COR-L47 (cell line): ENCODE measurements around the gene NHSL1.

Source experiments
- DNase-seq: peaks from one replicate; lab custom pipeline; 2025; lab: John Stamatoyannopoulos, UW

The NHSL1 gene

DNA sequence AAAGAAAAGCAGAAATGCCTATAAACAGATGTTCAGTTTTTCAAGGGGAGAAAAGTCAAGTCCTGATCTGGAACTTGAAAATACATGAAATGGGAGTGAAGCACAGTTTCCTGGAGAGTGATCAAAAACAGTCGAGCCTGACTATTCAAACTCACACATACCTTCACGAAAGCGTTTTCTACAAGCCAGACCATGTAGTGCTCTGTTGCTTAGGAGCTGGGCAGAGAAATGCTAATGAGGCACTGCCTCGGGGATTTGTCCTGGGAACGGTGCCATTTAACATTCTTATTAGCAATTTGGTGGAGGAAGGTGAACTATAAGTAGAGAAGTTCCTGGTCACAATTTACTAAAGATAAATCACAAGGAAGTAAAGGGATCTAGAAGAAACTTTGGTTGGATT is 5.9 kb downstream of the NHSL1 start:
- DNase-seq: no peak

DNA sequence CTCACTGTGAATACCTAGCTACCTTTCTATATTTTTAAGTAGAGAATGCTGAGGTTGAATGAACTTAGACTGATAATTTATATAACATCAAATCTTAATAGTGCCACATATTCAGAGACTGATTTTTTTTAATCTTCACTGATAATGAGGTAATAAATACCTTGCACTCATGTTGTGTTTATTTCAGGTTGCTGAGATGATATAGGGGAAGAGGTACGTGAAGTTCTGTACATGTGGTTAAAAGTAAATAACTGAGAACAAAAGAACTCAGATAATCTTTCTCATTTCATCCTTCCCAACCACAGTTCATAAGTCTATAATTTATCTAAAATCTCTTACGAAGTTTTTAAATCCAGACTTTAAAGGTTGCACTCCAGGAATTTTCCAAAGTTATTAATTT is 6.4 kb downstream of the NHSL1 start:
- no peak for DNase-seq

DNA sequence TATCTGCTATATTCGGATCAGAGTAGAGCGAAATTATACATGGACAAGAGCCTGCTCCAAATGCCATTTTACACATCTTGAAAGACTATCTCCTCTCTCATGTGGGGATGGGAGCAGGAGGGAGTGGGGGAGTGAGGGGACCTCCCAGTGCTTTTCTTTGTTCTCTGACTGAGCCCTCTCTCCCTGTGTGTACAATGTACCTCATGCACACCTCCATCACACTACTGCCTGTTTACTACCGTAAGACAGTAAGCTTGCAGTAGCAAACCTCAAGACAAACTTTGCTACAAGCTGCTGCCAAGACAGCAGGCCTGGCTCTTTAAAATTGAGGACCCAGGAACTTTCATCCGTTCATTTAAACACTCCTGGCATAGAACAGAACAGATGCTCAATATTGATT is 7.2 kb downstream of the NHSL1 start:
- peak; percentile 26 for DNase-seq

DNA sequence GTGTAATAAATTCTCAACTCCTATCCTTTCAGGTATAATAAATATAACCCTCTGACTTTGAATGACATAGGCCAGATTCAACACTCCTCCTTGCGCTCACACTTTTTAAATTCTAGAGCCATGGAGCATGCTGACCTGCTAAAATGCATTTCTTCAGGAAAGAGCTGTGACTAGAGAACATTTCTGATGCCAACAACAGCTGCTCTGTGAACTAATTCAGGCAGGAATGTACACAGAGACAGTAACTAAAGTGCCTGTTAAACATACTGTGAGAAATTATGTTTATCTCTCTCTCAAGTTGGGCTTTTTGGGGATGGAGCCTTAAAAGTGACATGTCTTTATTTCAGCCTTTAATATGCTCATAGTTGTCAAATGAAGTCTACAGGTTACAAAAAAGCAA is 8.3 kb downstream of the NHSL1 start:
- no peak for DNase-seq

DNA sequence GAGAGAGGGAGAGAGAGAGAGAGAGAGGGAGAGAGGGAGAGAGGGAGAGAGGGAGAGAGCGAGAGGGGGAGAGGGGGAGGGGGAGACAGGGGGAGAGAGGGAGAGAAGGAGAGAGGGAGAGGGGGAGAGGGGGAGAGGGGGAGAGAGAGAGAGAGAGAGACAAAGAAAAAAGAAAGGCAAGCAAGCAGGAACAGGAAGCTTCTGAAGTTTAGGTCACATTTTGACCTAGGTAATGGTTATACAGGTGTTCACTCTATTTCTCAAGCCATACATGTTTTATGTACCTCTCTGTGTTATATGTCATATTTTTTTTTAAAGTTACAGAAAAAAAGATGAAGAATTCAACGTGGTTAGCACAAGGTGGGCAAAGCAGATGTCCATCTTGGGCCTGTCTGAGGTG is 9.4 kb downstream of the NHSL1 start:
- no peak for DNase-seq

DNA sequence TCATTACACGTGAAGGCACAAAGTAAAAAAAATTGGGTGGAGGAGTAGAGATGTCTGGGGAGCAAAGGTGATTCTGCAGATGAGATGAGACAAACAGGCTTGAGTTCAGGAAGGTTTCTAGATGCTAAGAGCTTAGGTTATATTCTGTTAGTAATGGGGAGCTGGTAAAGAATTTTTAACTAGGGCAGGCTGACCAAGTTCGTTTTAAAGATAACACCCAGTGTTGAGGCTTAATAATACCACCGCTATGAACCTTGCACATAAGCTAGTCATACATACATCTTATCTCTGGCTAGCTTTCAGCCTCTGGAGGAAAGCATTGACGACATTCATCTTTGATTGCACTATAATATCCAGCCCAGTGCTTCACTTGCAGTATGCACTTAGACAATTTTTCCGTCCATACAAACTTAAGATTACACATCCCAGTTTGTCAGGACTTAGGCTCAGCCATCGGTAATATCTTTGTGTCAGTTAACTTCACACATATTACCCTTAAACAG is 12.1 kb downstream of the NHSL1 start:
- no peak for DNase-seq

DNA sequence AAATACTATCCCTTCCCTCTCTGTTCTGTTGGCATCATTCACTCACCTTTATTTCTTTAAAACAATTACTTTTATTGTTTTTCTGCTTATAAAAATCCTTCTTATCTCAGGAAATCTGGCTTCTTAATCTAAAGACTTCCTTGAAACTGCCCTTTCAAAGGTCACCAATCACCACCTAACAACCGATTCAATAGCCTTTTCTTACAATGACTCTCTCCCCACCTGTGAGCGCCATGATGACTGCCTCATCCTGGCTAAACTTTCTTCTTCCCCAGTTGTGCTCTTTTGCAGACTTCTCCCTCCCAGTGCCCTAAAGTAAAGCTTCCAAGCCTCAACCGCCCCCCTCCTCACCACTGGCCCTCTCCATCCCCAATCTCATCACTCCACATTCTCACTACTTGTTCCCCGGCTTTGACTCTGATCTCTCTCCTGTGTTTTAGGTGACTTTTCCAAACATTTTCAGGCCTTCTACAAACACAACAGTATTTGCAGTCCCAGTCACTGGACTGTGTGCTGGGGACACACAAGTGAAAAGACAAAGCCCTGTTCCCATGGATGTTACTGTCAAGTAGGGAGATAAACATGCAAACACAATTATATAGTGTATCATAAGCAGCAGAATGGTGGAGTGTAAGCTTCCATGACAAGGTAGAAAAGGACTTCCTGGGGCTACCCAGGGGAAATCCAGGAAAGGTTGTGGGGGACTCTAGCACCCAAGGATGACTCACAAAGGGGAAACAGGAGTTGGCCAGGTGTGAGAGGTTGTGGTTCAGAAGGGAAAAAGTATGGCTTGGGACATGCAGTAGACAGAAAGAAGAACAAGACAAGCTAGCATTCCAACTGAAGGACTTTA is 12.8 kb downstream of the NHSL1 start:
- DNase-seq: no peak

DNA sequence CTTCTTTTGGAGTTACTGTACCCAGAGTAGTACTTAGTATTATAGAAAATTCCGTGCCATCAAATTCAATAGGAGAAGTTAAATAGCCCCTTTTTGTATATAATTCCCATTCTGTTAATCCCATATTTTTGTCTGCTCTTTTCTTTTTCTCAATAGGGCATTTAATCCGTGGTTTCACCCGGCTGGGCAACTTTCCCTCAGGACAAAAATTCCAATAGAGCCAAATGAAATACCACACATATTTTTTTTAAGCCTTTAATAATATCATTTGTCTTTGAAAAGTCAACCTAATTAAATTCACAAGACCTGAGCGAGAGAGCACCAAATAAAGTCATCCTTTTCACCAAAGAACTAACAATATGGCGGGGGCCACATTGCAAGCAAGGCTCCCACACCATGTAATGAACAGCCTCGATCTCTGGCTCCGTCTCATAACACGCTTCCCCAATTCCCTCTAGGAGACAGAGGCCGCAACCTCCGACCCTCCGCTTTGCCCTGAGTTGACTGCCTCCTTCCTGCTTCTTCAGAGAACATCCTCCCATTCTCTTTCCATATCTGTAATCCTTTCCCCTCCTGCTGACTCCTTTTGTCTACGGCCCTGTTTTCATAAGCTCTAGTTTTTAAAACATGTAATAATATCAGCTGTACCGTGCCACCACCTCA is 13.6 kb downstream of the NHSL1 start:
- DNase-seq: no peak

DNA sequence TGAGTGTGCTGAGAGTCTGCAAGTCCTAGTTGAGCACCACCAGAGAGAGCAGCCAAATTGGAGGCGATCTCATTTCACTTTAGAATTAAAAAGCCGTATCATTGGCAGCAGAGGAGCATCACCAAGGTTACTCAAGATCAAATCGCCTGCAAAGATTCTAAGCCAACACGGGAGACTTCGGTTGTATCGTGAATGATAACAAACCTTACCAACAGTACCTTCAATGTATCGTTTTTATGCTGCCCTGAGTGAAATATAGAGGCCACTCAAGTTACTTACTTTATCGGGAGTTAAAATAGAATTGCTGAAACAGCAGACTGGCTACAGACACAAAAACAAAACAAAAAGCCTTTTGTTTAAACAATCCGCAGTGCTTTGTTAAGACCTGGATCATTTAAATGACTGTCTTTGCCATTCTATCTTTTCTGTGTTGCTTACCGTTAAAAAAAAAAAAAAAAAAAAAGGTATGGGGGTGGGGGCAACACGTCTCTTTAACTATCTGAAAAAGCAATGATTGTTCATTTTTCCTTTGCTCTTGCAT is 14.2 kb downstream of the NHSL1 start:
- DNase-seq: peak; percentile 20

DNA sequence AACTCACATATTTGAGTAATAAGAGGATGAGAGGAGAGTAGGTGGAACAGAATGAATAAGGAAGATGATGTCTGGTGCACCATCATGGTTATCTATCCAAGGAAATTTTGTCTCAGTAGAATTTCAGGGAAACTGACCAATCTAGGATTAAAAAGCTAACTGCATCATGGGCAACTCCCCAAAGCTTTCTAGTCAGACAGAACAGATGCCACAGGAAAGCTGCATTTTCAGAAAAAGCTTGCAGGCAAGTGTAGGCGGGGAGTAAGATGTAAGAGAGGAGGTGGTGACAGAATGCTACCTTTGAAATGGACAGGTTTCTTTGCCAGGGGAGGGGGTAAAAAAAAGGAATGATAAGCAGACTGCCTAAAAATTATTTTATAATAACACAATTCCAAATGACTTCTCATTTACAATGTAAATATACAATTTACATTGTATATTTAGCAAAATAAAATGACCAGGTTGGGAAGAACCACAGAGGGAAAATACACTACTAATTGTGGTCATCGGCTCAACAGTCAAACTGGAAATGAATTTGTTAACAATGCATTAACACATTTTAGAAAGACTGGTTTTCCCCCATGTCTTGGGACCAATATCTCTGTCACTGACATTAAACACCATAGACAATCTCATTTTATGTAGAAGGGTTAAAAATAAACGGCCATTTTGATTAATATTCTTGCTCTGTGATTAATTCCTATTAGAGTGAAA is 15.1 kb downstream of the NHSL1 start:
- DNase-seq: no peak

DNA sequence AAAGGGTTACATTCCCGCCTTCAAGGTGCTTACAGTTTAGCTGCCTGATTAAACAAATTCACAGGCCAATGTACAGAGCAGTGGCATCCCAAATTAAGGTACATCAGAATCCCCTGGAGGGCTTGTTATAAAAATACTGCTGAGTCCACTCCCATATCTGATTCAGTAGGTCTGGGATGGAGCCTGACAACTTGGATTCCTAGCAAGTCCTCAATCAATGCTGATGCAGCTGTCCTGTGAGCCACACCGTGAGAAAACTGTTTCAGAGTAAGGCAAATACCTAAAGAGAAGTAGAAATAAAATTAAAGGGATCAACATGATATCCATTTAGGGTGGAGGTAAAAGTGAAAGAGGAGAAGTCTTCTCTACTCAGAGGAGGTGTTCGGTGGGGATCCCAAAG is 16.5 kb downstream of the NHSL1 start:
- DNase-seq: no peak

DNA sequence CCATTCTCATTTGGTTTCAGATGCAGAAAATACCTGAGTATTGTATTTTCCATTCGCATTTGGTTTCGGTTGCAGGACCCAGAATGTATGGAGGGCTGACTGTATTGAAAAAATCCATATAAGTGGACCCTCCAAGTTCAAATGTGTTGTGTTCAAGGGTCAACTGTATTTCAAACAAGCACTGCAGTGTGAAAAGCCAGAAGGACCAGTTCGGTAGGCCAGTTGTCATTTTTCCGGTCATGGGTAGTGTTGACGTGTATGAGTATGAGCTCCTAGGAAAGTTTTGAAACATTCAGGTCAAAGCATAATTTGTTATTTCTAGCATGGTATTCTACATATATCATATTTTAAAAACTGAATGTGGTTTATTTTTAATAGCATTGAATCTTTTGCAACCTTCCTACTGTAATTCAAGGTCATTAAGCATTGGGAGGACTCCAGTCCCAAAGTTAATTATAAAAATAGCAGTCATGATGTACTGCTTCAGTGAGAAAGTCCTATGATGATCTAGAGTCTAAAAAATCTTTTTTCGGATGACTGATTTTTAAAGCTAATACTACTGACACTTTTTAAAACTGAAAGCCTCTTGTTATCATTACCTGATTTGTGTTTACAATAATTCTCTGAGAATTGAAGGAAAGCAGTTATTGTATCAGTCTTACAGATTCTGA is 18.9 kb downstream of the NHSL1 start:
- DNase-seq: no peak

DNA sequence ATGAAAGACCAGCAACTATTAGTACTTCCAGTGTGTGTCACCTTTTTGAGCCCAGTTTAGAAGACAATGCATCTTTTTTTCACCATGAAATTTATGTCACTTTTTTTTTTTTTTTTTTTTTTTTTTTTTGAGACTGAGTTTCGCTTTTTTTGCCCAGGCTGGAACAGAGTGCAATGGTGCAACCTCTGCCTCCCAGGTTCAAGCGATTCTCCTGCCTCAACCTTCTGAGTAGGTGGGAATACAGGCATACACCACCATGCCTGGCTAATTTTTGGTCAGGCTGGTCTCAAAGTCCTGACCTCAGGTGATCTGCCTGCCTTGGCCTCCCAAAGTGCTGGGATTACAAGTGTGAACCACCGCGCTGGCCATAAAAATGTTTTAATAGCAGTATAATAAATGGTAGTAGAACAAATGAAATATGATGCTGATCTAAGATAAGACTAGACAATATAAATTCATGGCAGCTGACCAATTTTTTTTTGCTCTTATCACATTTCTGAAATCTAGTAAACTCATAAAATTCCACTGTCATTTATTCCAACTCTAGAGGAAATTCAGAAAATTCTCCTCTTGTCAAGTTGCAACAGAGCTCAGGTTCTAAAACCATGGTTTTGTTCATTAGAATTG is 21.3 kb downstream of the NHSL1 start:
- DNase-seq: no peak

DNA sequence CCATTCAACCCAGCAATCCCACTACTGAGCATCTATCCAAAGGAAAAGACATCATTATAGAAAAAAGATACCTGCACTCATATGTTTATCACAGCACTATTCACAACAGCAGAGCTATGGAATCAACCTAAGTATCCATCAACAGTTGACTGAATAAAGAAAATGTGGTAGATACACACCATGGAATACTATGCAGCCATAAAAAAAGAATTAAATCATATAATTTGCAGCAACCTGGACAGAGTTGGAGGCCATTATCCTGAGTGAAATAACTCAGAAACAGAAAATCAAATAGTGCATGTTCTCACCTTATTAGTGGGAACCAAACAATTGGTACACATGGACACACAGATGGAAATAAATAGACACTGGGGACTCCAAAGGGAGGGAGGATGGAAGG is 23.2 kb downstream of the NHSL1 start:
- no peak for DNase-seq

DNA sequence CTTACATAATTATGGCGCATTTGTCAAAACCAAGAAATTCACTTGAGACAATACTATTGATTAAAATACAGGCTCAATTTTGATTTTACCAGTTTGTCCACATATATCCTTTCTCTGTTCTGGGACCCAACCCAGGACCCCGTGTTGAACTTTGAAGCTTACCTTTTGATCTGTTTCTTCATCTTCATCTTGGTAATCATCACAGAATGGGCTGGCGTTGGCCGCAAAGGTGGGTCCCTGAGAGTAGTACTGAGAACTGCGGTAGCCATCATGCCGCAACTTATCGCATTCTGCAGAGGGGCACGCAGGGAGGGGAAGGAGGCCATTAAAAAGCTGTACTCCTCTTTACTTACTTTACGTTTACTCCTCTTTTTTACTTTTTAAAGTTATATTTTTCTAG is 26.1 kb downstream of the NHSL1 start:
- DNase-seq: no peak

DNA sequence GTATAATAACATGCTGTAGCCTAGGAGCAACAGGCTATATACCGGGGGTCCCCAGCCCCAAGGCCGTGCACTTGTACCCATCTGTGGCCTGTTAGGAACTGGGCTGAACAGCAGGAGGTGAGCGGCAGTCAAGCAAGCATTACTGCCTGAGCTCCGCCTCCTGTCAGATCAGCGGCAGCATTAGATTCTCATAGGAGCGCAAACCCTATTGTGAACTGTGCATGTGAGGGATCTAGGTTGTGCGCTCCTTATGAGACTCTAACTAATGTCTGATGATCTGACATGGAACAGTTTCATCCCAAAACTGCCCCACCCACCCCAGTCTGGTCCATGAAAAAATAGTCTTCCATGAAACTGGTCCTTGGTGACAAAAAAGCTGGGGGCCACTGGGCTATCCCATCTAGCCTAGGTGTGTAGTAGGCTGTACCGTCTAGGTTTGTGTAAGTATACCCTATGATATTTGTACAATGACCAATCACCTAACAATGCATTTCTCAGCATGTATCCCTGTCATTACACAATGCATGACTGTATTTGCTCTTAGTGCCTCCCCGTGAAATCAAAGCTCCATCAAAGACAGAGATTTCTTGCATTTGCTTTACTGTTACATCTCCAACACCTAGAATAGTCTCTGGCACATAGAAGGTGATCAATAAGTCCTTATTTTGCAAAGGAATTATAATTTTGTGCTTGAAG is 30.8 kb downstream of the NHSL1 start:
- no peak for DNase-seq

DNA sequence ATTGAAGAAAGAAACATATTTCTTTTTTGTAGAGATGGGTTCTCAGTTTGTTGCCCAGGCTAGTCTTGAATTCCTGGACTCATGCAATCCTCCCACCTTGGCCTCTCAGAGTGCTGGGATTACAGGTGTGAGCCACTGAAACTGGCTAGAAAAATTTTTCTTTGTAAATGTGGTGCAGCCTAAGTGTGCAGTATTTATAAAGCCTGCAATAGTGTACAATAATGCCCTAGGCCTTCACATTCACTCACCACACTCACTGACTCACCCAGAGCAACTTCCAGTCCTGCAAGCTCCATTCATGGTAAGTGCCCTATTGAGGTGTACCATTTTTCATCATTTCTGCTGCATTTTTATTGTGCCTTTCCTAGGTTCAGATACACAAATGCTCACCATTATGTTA is 31.4 kb downstream of the NHSL1 start:
- DNase-seq: no peak

DNA sequence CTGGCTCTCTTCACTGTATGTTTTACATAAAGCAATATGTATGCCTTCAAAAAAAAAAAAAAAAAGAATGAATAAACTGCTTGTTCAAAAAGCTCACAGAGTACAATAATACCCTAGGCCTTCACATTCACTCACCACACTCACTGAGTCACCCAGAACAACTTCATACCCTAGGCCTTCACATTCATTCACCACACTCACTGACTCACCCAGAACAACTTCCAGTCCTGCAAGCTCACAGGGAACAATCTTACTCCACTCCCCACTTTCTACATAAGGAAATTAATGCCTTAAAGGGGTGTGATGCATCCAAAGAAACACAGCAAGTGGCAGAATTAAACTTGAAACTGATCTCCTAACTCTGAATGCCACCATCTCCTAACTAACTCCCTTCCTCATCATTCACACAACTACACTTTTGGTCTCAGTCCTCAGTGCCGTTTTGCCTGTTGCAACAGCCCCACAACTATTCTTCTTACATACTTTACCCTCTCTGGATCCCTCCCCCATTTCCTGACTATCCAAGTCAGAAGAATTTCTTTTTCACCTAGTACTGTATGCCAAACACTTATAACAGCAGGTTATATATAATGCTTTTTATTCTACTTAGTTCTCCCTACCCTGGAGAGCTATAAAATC is 34.2 kb downstream of the NHSL1 start:
- DNase-seq: no peak

DNA sequence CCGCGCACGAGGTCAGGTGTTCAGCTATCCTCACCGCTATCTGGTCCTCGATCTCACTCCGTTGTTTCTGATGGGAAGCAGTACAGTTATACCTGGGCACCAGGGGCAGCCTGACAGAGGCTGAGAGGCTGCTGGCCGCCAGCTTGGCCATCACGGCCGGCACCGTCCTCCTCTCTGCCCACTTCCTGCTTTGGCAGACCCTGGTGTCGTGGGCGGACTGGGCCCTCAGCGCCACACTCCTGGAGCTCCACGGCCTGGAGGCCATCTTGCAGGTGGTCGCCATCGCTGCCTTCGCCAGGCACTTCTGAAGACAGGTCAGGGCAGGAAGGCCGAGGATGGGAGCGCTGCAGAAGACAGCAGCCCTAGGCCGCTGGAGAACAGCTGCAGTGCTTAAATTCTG is 35.2 kb downstream of the NHSL1 start:
- DNase-seq: no peak

DNA sequence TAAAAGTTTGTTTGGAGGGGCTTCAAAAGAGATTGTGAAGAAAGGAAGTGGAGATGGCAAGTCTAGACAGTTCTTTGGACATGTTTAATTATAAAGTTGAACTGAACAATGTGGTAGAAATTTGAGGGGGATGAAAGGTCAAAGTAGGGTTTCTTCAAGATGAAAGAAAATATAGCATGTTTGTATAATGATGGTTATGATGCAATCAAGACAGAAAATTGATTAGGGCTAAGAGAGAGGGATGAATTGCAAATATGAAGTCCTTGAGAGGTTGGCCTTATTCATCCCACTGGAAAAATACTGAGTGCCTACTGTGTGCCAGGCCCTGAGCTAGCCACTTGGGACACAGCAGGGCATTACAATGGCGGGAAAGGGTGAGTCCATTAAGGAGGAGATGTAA is 37.6 kb downstream of the NHSL1 start:
- no peak for DNase-seq

DNA sequence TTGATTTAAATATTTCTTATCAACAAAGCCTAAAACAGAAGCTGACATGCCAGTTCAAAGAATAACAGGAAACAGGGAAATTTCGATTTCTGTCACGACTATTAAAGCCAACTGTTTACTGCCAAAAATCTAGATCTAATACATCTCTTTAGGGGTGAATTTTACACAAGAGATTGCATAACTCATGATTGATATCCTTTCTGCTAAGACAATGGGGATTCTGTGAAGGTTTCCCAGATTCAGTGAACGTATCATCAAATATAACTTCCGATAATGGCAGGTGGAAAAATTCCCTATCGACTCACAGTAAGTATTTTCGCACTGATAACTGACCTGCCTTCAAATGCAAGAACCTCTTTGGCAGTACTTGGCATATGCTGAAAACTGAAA is 42.9 kb downstream of the NHSL1 start:
- no peak for DNase-seq
